Germinal center (tissue), 1 donor: ENCODE measurements around the gene CD34.
"Not testable (repeated sequence)": the region's sequence is repeated elsewhere in the genome, so short reads cannot be mapped to it uniquely, and the experiment has no call there.

Experiments
- DNase-seq: peaks from one replicate; pipeline ENCODE4 v3.0.0; 2012; ENCODE audit warnings: mixed read lengths, low spot score

Gene CD34

GRCh38 chr1:207926984-207927383 lies 16.1 kb upstream of the CD34 start:
- DNase-seq: no peak

GRCh38 chr1:207925969-207926368 lies 15.0 kb upstream of the CD34 start:
- DNase-seq: not testable (repeated sequence)

GRCh38 chr1:207925210-207925609 lies 14.3 kb upstream of the CD34 start:
- DNase-seq: no peak

- DNase-seq: no peak
These were observed 12.6 kb upstream of the CD34 start for GRCh38 chr1:207923561-207923960.

GRCh38 chr1:207923121-207923520 lies 12.2 kb upstream of the CD34 start:
- DNase-seq: no peak

- DNase-seq: no peak
These were observed 11.6 kb upstream of the CD34 start for GRCh38 chr1:207922554-207922953.

GRCh38 chr1:207921321-207921720 lies 10.4 kb upstream of the CD34 start:
- no peak for DNase-seq

- DNase-seq: no peak
These were observed 9.6 kb upstream of the CD34 start for GRCh38 chr1:207920444-207921021.

GRCh38 chr1:207919523-207920170 lies 8.7 kb upstream of the CD34 start:
- DNase-seq: no peak

GRCh38 chr1:207918581-207918980 lies 7.7 kb upstream of the CD34 start:
- DNase-seq: no peak

GRCh38 chr1:207918011-207918410 lies 7.1 kb upstream of the CD34 start:
- DNase-seq: no peak

GRCh38 chr1:207917080-207917479 lies 6.2 kb upstream of the CD34 start:
- no peak for DNase-seq

GRCh38 chr1:207913951-207914350 lies 3.0 kb upstream of the CD34 start:
- no peak for DNase-seq

- no peak for DNase-seq
These were observed 1.2 kb upstream of the CD34 start for GRCh38 chr1:207911856-207912760.

- DNase-seq: no peak
These were observed 1.2 kb downstream of the CD34 start for GRCh38 chr1:207909687-207910086.

- DNase-seq: no peak
These were observed 2.7 kb downstream of the CD34 start for GRCh38 chr1:207908107-207908734.

GRCh38 chr1:207904391-207904790 lies 6.5 kb downstream of the CD34 start:
- DNase-seq: no peak

GRCh38 chr1:207903767-207904166 lies 7.2 kb downstream of the CD34 start:
- DNase-seq: no peak

GRCh38 chr1:207903053-207903452 lies 7.9 kb downstream of the CD34 start:
- DNase-seq: no peak

GRCh38 chr1:207902566-207902965 lies 8.4 kb downstream of the CD34 start:
- DNase-seq: no peak

GRCh38 chr1:207901041-207901653 lies 9.8 kb downstream of the CD34 start:
- DNase-seq: no peak

- no peak for DNase-seq
These were observed 12.1 kb downstream of the CD34 start for GRCh38 chr1:207898836-207899235.
